HEK293 (cell line): ENCODE results near the gene PLCG1.

Experiments used
- CTCF ChIA-PET: fragments of 350-600 bp; formaldehyde crosslinking; extraction: SDS; loops from one replicate; lab custom pipeline; 2021; ENCODE audit warnings: antibody characterized with exemption; lab: Yijun Ruan, JAX
- POLR2A ChIA-PET: fragments of 300-600 bp; formaldehyde crosslinking; extraction: SDS; loops from one replicate; lab custom pipeline; 2020; ENCODE audit warnings: antibody characterized with exemption, inconsistent platforms; lab: Yijun Ruan, JAX
- H3K27ac ChIP-seq: fragments of 200-500 bp; sonication (Bioruptor generic); 2 replicates; pipeline ENCODE4 v1.5.1; 2014; ENCODE audit warnings: low read depth, low read length, control low read depth, inconsistent platforms; ENCODE audit errors: extremely low read depth
- H3K36me3 ChIP-seq, 2 experiments: fragments of 200-500 bp in 1 of 2; sonication (Bioruptor generic) in 1 of 2; 1 replicate in 1 of 2; 2 replicates in 1 of 2; pipeline ENCODE4 v1.5.1; 2014 to 2017; ENCODE audit warnings: inconsistent platforms in 2 of 2, low read length in 2 of 2; ENCODE audit not compliant: control insufficient read depth in 2 of 2, insufficient read depth in 1 of 2
- H3K4me1 ChIP-seq: fragments of 200-500 bp; sonication (Bioruptor generic); 2 replicates; pipeline ENCODE4 v1.5.1; 2014; ENCODE audit warnings: mild to moderate bottlenecking, low read length, inconsistent platforms; ENCODE audit not compliant: control insufficient read depth, insufficient read depth
- H3K4me3 ChIP-seq: 2 replicates; pipeline ENCODE4 v1.5.1; 2011; ENCODE audit warnings: low read depth, mild to moderate bottlenecking, control low read depth, low read length, moderate library complexity
- H3K9me3 ChIP-seq: fragments of 200-500 bp; sonication (Bioruptor generic); 2 replicates; pipeline ENCODE4 v1.5.1; 2014; ENCODE audit warnings: low read depth, low read length, inconsistent platforms; ENCODE audit not compliant: control insufficient read depth, insufficient read depth
- CTCF ChIP-seq: fragments of 450-650 bp; formaldehyde crosslinking; IDR thresholded peaks from 2 replicates; pipeline ENCODE4 v1.5.1; 2016; ENCODE audit warnings: missing biosample characterization, missing genetic modification characterization
- HOXA7 ChIP-seq: sonication (generic); formaldehyde crosslinking; IDR thresholded peaks from 2 replicates; pipeline ENCODE4 v1.8.1; 2022; ENCODE audit warnings: missing genetic modification reagents, borderline replicate concordance
- HOXD13 ChIP-seq: sonication (generic); formaldehyde crosslinking; IDR thresholded peaks from 2 replicates; pipeline ENCODE4 v1.8.0; 2022; ENCODE audit warnings: missing genetic modification reagents, borderline replicate concordance
- MYNN ChIP-seq: fragments of 450-650 bp; formaldehyde crosslinking; IDR thresholded peaks from 2 replicates; pipeline ENCODE4 v1.5.1; 2016; ENCODE audit warnings: missing biosample characterization, missing genetic modification characterization, borderline replicate concordance
- SP7 ChIP-seq: fragments of 450-650 bp; formaldehyde crosslinking; IDR thresholded peaks from 2 replicates; pipeline ENCODE4 v1.5.1; 2016; ENCODE audit warnings: missing biosample characterization, missing genetic modification characterization
- TCF7L2 ChIP-seq: IDR thresholded peaks from 2 replicates; pipeline ENCODE4 v1.6.1; 2011; ENCODE audit warnings: low read depth, mild to moderate bottlenecking, inconsistent platforms, low read length, moderate library complexity, borderline replicate concordance
- WT1 ChIP-seq: fragments of 450-650 bp; formaldehyde crosslinking; IDR thresholded peaks from 2 replicates; pipeline ENCODE4 v1.5.1; 2016; ENCODE audit warnings: missing biosample characterization, missing genetic modification characterization
- ZFP41 ChIP-seq: fragments of 450-650 bp; formaldehyde crosslinking; IDR thresholded peaks from 2 replicates; pipeline ENCODE4 v1.5.1; 2016; ENCODE audit warnings: missing biosample characterization, missing genetic modification characterization, borderline replicate concordance
- ZIC2 ChIP-seq: fragments of 450-650 bp; formaldehyde crosslinking; IDR thresholded peaks from 2 replicates; pipeline ENCODE4 v1.5.1; 2016; ENCODE audit warnings: missing biosample characterization, missing genetic modification characterization
- ZNF280C ChIP-seq: fragments of 450-650 bp; formaldehyde crosslinking; IDR thresholded peaks from 2 replicates; pipeline ENCODE4 v1.5.1; 2016; ENCODE audit warnings: missing biosample characterization, missing genetic modification characterization
- ZNF354C ChIP-seq: fragments of 450-650 bp; formaldehyde crosslinking; IDR thresholded peaks from 2 replicates; pipeline ENCODE4 v1.5.1; 2016; ENCODE audit warnings: missing biosample characterization, missing genetic modification characterization, low read depth, borderline replicate concordance
- ZNF48 ChIP-seq: fragments of 450-650 bp; formaldehyde crosslinking; IDR thresholded peaks from 2 replicates; pipeline ENCODE4 v1.5.1; 2016; ENCODE audit warnings: missing biosample characterization, missing genetic modification characterization
- ZNF510 ChIP-seq: fragments of 450-650 bp; formaldehyde crosslinking; IDR thresholded peaks from 2 replicates; pipeline ENCODE4 v1.5.1; 2018; ENCODE audit warnings: mild to moderate bottlenecking, missing genetic modification characterization, missing biosample characterization; ENCODE audit not compliant: insufficient replicate concordance
- ZNF521 ChIP-seq: fragments of 450-650 bp; formaldehyde crosslinking; IDR thresholded peaks from 2 replicates; pipeline ENCODE4 v1.5.1; 2017; ENCODE audit warnings: missing biosample characterization, mild to moderate bottlenecking, missing genetic modification characterization
- ZNF600 ChIP-seq: fragments of 450-650 bp; formaldehyde crosslinking; IDR thresholded peaks from 2 replicates; pipeline ENCODE4 v1.5.1; 2016; ENCODE audit warnings: missing biosample characterization, missing genetic modification characterization
- ZNF610 ChIP-seq: fragments of 450-650 bp; formaldehyde crosslinking; IDR thresholded peaks from 2 replicates; pipeline ENCODE4 v1.5.1; 2016; ENCODE audit warnings: missing biosample characterization, missing genetic modification characterization, borderline replicate concordance
- ZNF623 ChIP-seq: fragments of 450-650 bp; formaldehyde crosslinking; IDR thresholded peaks from 2 replicates; pipeline ENCODE4 v1.5.1; 2016; ENCODE audit warnings: missing biosample characterization, missing genetic modification characterization
- ZNF624 ChIP-seq: fragments of 450-650 bp; formaldehyde crosslinking; IDR thresholded peaks from 2 replicates; pipeline ENCODE4 v1.5.1; 2017; ENCODE audit warnings: missing biosample characterization, missing genetic modification characterization
- ZNF664 ChIP-seq: fragments of 450-650 bp; formaldehyde crosslinking; IDR thresholded peaks from 2 replicates; pipeline ENCODE4 v1.5.1; 2016; ENCODE audit warnings: missing biosample characterization, missing genetic modification characterization
- ZNF768 ChIP-seq: fragments of 450-650 bp; formaldehyde crosslinking; IDR thresholded peaks from 2 replicates; pipeline ENCODE4 v1.5.1; 2018; ENCODE audit warnings: missing biosample characterization, mild to moderate bottlenecking, missing genetic modification characterization
- TF ChIP-seq, protein P1 (sequence below): fragments of 450-650 bp; formaldehyde crosslinking; IDR thresholded peaks from 2 replicates; pipeline ENCODE4 v1.5.1; 2016; ENCODE audit warnings: missing biosample characterization, missing genetic modification characterization, borderline replicate concordance
- TF ChIP-seq, protein P2 (sequence below): fragments of 450-650 bp; IDR thresholded peaks from 2 replicates; pipeline ENCODE4 v1.5.1; 2018; ENCODE audit warnings: missing biosample characterization, mild to moderate bottlenecking, missing genetic modification characterization
- TF ChIP-seq, protein P3 (sequence below): fragments of 450-650 bp; formaldehyde crosslinking; IDR thresholded peaks from 2 replicates; pipeline ENCODE4 v1.5.0; 2017; ENCODE audit warnings: missing biosample characterization, missing genetic modification characterization, borderline replicate concordance

Gene PLCG1

GRCh38 chr20:41175201-41175651 lies 37.9 kb downstream of the PLCG1 start:
- Histone ChIP-seq H3K4me3 (no peak overlapping the region), H3K4me1 (no peaks in the 10 kb centered on the region)
- TF ChIP-seq, protein P1, sequence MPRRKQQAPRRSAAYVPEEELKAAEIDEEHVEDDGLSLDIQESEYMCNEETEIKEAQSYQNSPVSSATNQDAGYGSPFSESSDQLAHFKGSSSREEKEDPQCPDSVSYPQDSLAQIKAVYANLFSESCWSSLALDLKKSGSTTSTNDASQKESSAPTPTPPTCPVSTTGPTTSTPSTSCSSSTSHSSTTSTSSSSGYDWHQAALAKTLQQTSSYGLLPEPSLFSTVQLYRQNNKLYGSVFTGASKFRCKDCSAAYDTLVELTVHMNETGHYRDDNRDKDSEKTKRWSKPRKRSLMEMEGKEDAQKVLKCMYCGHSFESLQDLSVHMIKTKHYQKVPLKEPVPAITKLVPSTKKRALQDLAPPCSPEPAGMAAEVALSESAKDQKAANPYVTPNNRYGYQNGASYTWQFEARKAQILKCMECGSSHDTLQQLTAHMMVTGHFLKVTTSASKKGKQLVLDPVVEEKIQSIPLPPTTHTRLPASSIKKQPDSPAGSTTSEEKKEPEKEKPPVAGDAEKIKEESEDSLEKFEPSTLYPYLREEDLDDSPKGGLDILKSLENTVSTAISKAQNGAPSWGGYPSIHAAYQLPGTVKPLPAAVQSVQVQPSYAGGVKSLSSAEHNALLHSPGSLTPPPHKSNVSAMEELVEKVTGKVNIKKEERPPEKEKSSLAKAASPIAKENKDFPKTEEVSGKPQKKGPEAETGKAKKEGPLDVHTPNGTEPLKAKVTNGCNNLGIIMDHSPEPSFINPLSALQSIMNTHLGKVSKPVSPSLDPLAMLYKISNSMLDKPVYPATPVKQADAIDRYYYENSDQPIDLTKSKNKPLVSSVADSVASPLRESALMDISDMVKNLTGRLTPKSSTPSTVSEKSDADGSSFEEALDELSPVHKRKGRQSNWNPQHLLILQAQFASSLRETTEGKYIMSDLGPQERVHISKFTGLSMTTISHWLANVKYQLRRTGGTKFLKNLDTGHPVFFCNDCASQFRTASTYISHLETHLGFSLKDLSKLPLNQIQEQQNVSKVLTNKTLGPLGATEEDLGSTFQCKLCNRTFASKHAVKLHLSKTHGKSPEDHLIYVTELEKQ (tag by site-specific recombination), result no peak
- TF ChIP-seq ZNF354C (no peak), SP7 (tag by site-specific recombination) (no peak), WT1 (no peak), ZNF510 (tag by site-specific recombination) (no peak), MYNN (tag by site-specific recombination) (no peak), ZNF664 (tag by site-specific recombination) (no peak), ZNF48 (no peak), ZFP41 (tag by site-specific recombination) (no peak), HOXD13 (no peak), ZIC2 (tag by site-specific recombination) (no peak), ZNF624 (tag by site-specific recombination) (no peak), ZNF521 (tag by site-specific recombination) (no peak), ZNF623 (tag by site-specific recombination) (no peak)
- TF ChIP-seq, protein P2, sequence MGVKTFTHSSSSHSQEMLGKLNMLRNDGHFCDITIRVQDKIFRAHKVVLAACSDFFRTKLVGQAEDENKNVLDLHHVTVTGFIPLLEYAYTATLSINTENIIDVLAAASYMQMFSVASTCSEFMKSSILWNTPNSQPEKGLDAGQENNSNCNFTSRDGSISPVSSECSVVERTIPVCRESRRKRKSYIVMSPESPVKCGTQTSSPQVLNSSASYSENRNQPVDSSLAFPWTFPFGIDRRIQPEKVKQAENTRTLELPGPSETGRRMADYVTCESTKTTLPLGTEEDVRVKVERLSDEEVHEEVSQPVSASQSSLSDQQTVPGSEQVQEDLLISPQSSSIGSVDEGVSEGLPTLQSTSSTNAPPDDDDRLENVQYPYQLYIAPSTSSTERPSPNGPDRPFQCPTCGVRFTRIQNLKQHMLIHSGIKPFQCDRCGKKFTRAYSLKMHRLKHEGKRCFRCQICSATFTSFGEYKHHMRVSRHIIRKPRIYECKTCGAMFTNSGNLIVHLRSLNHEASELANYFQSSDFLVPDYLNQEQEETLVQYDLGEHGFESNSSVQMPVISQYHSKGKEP (tag by site-specific recombination), result no peak
- TF ChIP-seq, protein P3, sequence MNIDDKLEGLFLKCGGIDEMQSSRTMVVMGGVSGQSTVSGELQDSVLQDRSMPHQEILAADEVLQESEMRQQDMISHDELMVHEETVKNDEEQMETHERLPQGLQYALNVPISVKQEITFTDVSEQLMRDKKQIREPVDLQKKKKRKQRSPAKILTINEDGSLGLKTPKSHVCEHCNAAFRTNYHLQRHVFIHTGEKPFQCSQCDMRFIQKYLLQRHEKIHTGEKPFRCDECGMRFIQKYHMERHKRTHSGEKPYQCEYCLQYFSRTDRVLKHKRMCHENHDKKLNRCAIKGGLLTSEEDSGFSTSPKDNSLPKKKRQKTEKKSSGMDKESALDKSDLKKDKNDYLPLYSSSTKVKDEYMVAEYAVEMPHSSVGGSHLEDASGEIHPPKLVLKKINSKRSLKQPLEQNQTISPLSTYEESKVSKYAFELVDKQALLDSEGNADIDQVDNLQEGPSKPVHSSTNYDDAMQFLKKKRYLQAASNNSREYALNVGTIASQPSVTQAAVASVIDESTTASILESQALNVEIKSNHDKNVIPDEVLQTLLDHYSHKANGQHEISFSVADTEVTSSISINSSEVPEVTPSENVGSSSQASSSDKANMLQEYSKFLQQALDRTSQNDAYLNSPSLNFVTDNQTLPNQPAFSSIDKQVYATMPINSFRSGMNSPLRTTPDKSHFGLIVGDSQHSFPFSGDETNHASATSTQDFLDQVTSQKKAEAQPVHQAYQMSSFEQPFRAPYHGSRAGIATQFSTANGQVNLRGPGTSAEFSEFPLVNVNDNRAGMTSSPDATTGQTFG (tag by site-specific recombination), result no peak
- TF ChIP-seq, all 188 proteins: peak for 0
- Histone ChIP-seq H3K9me3 (no peaks in the 10 kb centered on the region), H3K27ac (no peak overlapping the region), H3K36me3 (peaks cover 0 to 83% of the 10 kb centered on the region in 2 experiments; a peak in 1 of 3 replicates)
- ChIA-PET CTCF (interaction anchor here (0.8 to 1.7 kb wide), 3 partner anchors 58 to 165 kb away, joined by 3 to 7 read pairs (median 7); partner anchors contain the start of gene LPIN3), POLR2A (interaction anchor here (1.4 kb wide), 1 partner anchor 165 kb away, joined by 3 read pairs; the partner anchor contains the start of gene LPIN3)

GRCh38 chr20:41175727-41176330 lies 38.5 kb downstream of the PLCG1 start:
- POLR2A ChIA-PET, result interaction anchor here (1.4 kb wide), 1 partner anchor 165 kb away, joined by 3 read pairs; the partner anchor contains the start of gene LPIN3
- TF ChIP-seq HOXA7, result no peak
- TF ChIP-seq ZNF768 (tag by site-specific recombination), result no peak
- no peak for TF ChIP-seq TCF7L2
- TF ChIP-seq ZNF280C (tag by site-specific recombination), result no peak
- no peak for TF ChIP-seq ZNF610 (tag by site-specific recombination)
- TF ChIP-seq ZNF600 (tag by site-specific recombination), result no peak
- TF ChIP-seq CTCF (tag by site-specific recombination), result no peak

More at GRCh38 chr20:41175727-41176330, 38.5 kb downstream of the PLCG1 start:
- Histone ChIP-seq H3K4me3 (no peak overlapping the region), H3K4me1 (no peaks in the 10 kb centered on the region), H3K9me3 (no peaks in the 10 kb centered on the region), H3K36me3 (peaks cover 0 to 77% of the 10 kb centered on the region in 2 experiments; a peak in 1 of 3 replicates), H3K27ac (no peak overlapping the region)
- CTCF ChIA-PET, result interaction anchor here (0.6 to 1.7 kb wide), 4 partner anchors 163 to 236 kb away, joined by 3 to 7 read pairs (median 5); partner anchors contain the start of gene LPIN3
